Fibroblast of pulmonary artery (primary cell): ENCODE results near the gene EPHX1.
A peak's percentile ranks its signal among the peaks of the same experiment; 100 is the strongest.

Experiments
- DNase-seq: peaks from one replicate; pipeline ENCODE4 v3.0.0-alpha.2; 2010; ENCODE audit warnings: low read depth
- H3K4me3 ChIP-seq: replicated peaks from 2 replicates; pipeline ENCODE4 v1.5.1; 2011; ENCODE audit warnings: low read depth, mild to moderate bottlenecking, control low read depth, low read length, moderate library complexity
- TF ChIP-seq, protein P1 (sequence below): IDR thresholded peaks from 2 replicates; pipeline ENCODE4 v1.5.1; 2011; ENCODE audit warnings: mild to moderate bottlenecking, control low read depth, low read length, inconsistent platforms; ENCODE audit errors: missing control alignments

Gene EPHX1

DNA sequence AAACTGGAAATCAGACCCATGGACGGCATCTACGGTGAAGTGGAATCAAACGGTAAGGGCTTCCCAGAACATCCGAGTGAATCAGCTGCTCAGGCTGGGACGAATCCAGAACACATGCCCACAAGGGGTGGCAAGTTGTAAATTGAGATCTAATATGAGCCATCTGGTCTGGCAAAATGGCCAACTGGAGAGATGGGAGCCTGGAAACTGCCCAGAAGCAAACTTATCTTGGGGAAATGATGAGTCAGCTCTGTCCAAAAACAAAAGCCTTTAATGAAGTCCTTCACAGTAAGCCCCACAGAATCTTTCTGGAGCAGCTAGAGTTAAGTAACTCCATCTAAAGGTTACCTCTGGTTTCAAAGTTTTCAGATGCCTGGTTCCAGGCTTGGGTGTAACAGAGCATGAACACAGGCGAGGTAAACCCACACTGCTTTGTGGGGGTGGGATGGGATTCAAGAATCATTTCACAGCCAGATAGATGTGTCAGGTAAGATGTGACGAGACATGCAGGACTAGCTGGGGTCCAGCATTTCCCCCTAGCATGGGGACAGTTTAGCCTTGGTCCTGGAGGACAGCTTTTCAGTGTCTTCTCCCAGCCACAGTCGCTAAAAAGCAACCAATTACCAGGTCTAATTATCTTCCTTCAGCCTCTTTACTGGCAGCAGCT, 42.8 kb upstream of the EPHX1 start:
- TF ChIP-seq, protein P1, sequence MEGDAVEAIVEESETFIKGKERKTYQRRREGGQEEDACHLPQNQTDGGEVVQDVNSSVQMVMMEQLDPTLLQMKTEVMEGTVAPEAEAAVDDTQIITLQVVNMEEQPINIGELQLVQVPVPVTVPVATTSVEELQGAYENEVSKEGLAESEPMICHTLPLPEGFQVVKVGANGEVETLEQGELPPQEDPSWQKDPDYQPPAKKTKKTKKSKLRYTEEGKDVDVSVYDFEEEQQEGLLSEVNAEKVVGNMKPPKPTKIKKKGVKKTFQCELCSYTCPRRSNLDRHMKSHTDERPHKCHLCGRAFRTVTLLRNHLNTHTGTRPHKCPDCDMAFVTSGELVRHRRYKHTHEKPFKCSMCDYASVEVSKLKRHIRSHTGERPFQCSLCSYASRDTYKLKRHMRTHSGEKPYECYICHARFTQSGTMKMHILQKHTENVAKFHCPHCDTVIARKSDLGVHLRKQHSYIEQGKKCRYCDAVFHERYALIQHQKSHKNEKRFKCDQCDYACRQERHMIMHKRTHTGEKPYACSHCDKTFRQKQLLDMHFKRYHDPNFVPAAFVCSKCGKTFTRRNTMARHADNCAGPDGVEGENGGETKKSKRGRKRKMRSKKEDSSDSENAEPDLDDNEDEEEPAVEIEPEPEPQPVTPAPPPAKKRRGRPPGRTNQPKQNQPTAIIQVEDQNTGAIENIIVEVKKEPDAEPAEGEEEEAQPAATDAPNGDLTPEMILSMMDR = no peak
- H3K4me3 ChIP-seq = no peak overlapping the region
- peak; percentile 97 for DNase-seq

GRCh38 chr1:225767634-225768540, 42.0 kb upstream of the EPHX1 start:
- TF ChIP-seq, protein P1 = no peak
- H3K4me3 ChIP-seq = no peak overlapping the region
- peak; percentile 87 for DNase-seq

GRCh38 chr1:225768662-225769426, 41.1 kb upstream of the EPHX1 start:
- TF ChIP-seq, protein P1 = no peak
- no peak overlapping the region for H3K4me3 ChIP-seq
- DNase-seq = no peak

GRCh38 chr1:225769687-225770086, 40.2 kb upstream of the EPHX1 start:
- DNase-seq = no peak
- TF ChIP-seq, protein P1 = no peak
- H3K4me3 ChIP-seq = no peak overlapping the region

- no peak for DNase-seq
- H3K4me3 ChIP-seq = no peak overlapping the region
- TF ChIP-seq, protein P1 = no peak
Observed at GRCh38 chr1:225770561-225771248, 39.2 kb upstream of the EPHX1 start.

DNA sequence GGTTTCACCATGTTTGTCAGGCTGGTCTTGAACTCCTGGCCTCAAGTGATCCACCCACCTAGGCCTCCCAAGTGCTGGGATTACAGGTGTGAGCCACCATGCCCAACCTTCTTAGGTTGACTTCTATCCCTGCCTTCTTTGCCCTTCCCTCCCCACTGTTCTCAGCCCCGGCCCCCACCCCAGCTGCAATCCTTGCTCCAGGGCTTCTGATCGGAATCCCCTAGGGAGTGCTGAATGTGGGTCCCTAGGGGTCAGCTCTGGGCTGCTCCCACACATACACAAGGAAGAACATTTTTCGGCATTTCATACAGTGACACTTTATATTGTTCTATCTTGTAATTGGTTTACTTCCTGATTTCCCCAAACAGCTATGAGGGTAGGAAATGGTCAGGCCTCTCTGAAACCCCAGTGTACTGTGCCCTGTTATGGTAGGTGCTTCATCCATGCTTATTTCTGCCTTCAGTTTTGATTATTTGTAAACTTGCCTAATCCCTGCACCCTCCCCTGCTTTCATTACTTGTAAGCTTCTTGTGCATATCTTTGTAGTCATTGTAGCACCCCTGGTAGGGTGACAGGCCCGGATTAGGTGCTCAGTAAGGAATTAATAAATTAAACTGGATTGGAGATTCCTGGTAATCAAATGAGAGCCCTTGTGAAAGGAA, 38.1 kb upstream of the EPHX1 start:
- no peak for DNase-seq
- no peak overlapping the region for H3K4me3 ChIP-seq
- TF ChIP-seq, protein P1 = no peak
